Measurements from ENCODE around the gene EIF4A2.

GRCh38 chr3:186772701-186773417 is 10.5 kb upstream of the EIF4A2 start:
- TF ChIP-seq CTCF (IDR thresholded peaks at IDR 0.05): no peak
- no peak for TF ChIP-seq POLR2AphosphoS5 (IDR thresholded peaks at IDR 0.05; ENCODE audit: low read depth, low read length)

Data from Panc1 (cell line).